GM21786 (cell line): Measurements from ENCODE around the gene SLC25A26.
"Not testable (repeated sequence)": the region's sequence is repeated elsewhere in the genome, so short reads cannot be mapped to it uniquely, and the experiment has no call there.

Source experiments
- ATAC-seq: cut with Tn5 transposase; IDR thresholded peaks from one replicate; pipeline ENCODE4 v1.9.1; 2021; ENCODE audit not compliant: unreplicated experiment

SLC25A26 gene

GRCh38 chr3:66406831-66407610 lies 186.2 kb downstream of the SLC25A26 start:
- ATAC-seq, result no peak

GRCh38 chr3:66407611-66408218 lies 186.9 kb downstream of the SLC25A26 start:
- ATAC-seq, result peak; percentile 73

- ATAC-seq, result no peak
Measured at GRCh38 chr3:66409771-66410754, 189.3 kb downstream of the SLC25A26 start.

GRCh38 chr3:66410976-66411375 lies 190.2 kb downstream of the SLC25A26 start:
- ATAC-seq, result no peak

GRCh38 chr3:66411474-66411873 lies 190.7 kb downstream of the SLC25A26 start:
- no peak for ATAC-seq

GRCh38 chr3:66411961-66412887 lies 191.4 kb downstream of the SLC25A26 start:
- ATAC-seq, result no peak

GRCh38 chr3:66413151-66413751 lies 192.4 kb downstream of the SLC25A26 start:
- ATAC-seq, result no peak

GRCh38 chr3:66414846-66415245 lies 194.0 kb downstream of the SLC25A26 start:
- ATAC-seq, result no peak

- ATAC-seq, result no peak
Measured at GRCh38 chr3:66415867-66416428, 195.1 kb downstream of the SLC25A26 start.

- no peak for ATAC-seq
Measured at GRCh38 chr3:66416556-66417304, 195.9 kb downstream of the SLC25A26 start.

- no peak for ATAC-seq
Measured at GRCh38 chr3:66418475-66418931, 197.7 kb downstream of the SLC25A26 start.

GRCh38 chr3:66419036-66419435 lies 198.2 kb downstream of the SLC25A26 start:
- no peak for ATAC-seq

- ATAC-seq, result not testable (repeated sequence)
Measured at GRCh38 chr3:66421144-66421543, 200.3 kb downstream of the SLC25A26 start.

- ATAC-seq, result not testable (repeated sequence)
Measured at GRCh38 chr3:66421893-66422292, 201.1 kb downstream of the SLC25A26 start.

- ATAC-seq, result no peak
Measured at GRCh38 chr3:66423791-66424190, 203.0 kb downstream of the SLC25A26 start.

GRCh38 chr3:66425032-66425431 lies 204.2 kb downstream of the SLC25A26 start:
- no peak for ATAC-seq

GRCh38 chr3:66425576-66426114 lies 204.8 kb downstream of the SLC25A26 start:
- ATAC-seq, result no peak

GRCh38 chr3:66426135-66426534 lies 205.3 kb downstream of the SLC25A26 start:
- no peak for ATAC-seq
